ENCODE results near the gene VOPP1. TPM values are rescaled to one million over a fixed set of nuclear protein-coding genes. Genes with fewer than 3 reads are reported as not detected.

Gene VOPP1
- total and polyA plus RNA-seq, 10 of the 15 experiments (the other 5 are each of a cell fraction or from before 2014, with no cell fraction given), result 32.8 to 206 (median 129) TPM

- peak; percentile 29 to 36; a peak in 1 of 4 replicates for TF ChIP-seq IKZF2 (IDR thresholded peaks at IDR 0.05)
- TF ChIP-seq ZNF207 (IDR thresholded peaks at IDR 0.05; ENCODE audit: borderline replicate concordance), result no peak
- TF ChIP-seq CUX1 (IDR thresholded peaks at IDR 0.05; ENCODE audit: insufficient replicate concordance, low read depth, low read length), result no peak
- TF ChIP-seq RELB (IDR thresholded peaks at IDR 0.05; ENCODE audit: low read depth), result no peak
- no peak for TF ChIP-seq TARDBP (IDR thresholded peaks at IDR 0.05; ENCODE audit: borderline replicate concordance)
- TF ChIP-seq ZNF384 (IDR thresholded peaks at IDR 0.05; ENCODE audit: borderline replicate concordance, low read depth, low read length), result no peak
- no peak for TF ChIP-seq RCOR1 (conservative IDR thresholded peaks at IDR 0.05; ENCODE audit: low read depth, low read length)
- TF ChIP-seq ZZZ3 (IDR thresholded peaks at IDR 0.05; ENCODE audit: control insufficient read depth, insufficient read length, low read depth), result no peak
- TF ChIP-seq POLR2A (IDR thresholded peaks at IDR 0.05; ENCODE audit: low read depth, low read length), result no peak
- peak; percentile 37; the same call in 1 of the 2 replicates for TF ChIP-seq SPI1 (IDR thresholded peaks at IDR 0.05; ENCODE audit: borderline replicate concordance, insufficient read depth, low read depth, low read length)
- no peak; the same call in 1 of the 2 replicates for TF ChIP-seq ZNF687 (IDR thresholded peaks at IDR 0.05)
- TF ChIP-seq NFXL1 (IDR thresholded peaks at IDR 0.05; ENCODE audit: borderline replicate concordance), result no peak
- TF ChIP-seq IRF4 (IDR thresholded peaks at IDR 0.05; ENCODE audit: low read depth, low read length), result peak; percentile 36; the same call in 1 of the 2 replicates
- no peak for TF ChIP-seq BCL11A (IDR thresholded peaks at IDR 0.05; ENCODE audit: low read depth, low read length)
- TF ChIP-seq CTCF (IDR thresholded peaks at IDR 0.05 in 2 of 3, conservative IDR thresholded peaks at IDR 0.05 in 1 of 3; ENCODE audit: control insufficient read depth in 2 of 3, extremely low read depth in 1 of 3, insufficient read depth in 1 of 3, low read depth in 3 of 3, low read length in 3 of 3), result no peak
- TF ChIP-seq TCF7 (IDR thresholded peaks at IDR 0.05; ENCODE audit: borderline replicate concordance), result no peak
- peak; percentile 30; the same call in 1 of the 2 replicates for TF ChIP-seq TAF1 (IDR thresholded peaks at IDR 0.05; ENCODE audit: borderline replicate concordance, low read depth, low read length)
Measured at GRCh38 chr7:55570218-55570873, 2.0 kb downstream of the VOPP1 start (continued).
